Keratinocyte (primary cell): ENCODE data around the gene ZNF554. TPM values are rescaled to one million over a fixed set of nuclear protein-coding genes. Genes with fewer than 3 reads are reported as not detected.

Source experiments
- DNase-seq: peaks from one replicate; pipeline ENCODE4 v3.0.0-alpha.2; 2011; ENCODE audit warnings: low read depth, missing footprints, low spot score
- FAIRE-seq: peaks from 2 replicates; lab custom pipeline; 2011; peaks lifted over from hg19 to GRCh38; lab: Jason Lieb, UNC
- H2AFZ ChIP-seq: 2 replicates; pipeline ENCODE4 v1.6.0; 2012; ENCODE audit warnings: low read length, control low read depth, inconsistent platforms; ENCODE audit not compliant: control insufficient read depth
- H3K27ac ChIP-seq: 2 replicates; pipeline ENCODE4 v1.5.1; 2011; ENCODE audit warnings: low read length; ENCODE audit not compliant: control insufficient read depth, insufficient read depth
- H3K27me3 ChIP-seq: 3 replicates; pipeline ENCODE4 v1.6.0; 2011; ENCODE audit warnings: low read length; ENCODE audit not compliant: control insufficient read depth, insufficient read depth; ENCODE audit errors: extremely low read depth
- H3K36me3 ChIP-seq, 2 experiments: 2 replicates in 1 of 2; 3 replicates in 1 of 2; pipeline ENCODE4 v1.5.1; 2011; ENCODE audit warnings: low read length in 2 of 2, mild to moderate bottlenecking in 1 of 2; ENCODE audit not compliant: control insufficient read depth in 2 of 2, insufficient read depth in 2 of 2; ENCODE audit errors: extremely low read depth in 1 of 2
- H3K4me1 ChIP-seq: 3 replicates; pipeline ENCODE4 v1.5.1; 2011; ENCODE audit warnings: low read length; ENCODE audit not compliant: control insufficient read depth, insufficient read depth; ENCODE audit errors: extremely low read depth
- H3K4me2 ChIP-seq: 3 replicates; pipeline ENCODE4 v1.6.0; 2011; ENCODE audit warnings: low read depth, low read length; ENCODE audit not compliant: control insufficient read depth, insufficient read depth; ENCODE audit errors: extremely low read depth
- H3K4me3 ChIP-seq, 3 experiments: fragments of 200-600 bp in 1 of 3; sonication (generic) in 1 of 3; 2 replicates in 2 of 3; 3 replicates in 1 of 3; pipeline ENCODE4 v1.5.1; 2011 to 2016; ENCODE audit warnings: low read length in 3 of 3, mild to moderate bottlenecking in 3 of 3, control low read depth in 2 of 3, inconsistent platforms in 1 of 3, low read depth in 1 of 3, mixed read lengths in 1 of 3, mixed run types in 1 of 3, moderate library complexity in 1 of 3; ENCODE audit not compliant: control insufficient read depth in 2 of 3, insufficient read depth in 2 of 3; ENCODE audit errors: extremely low read depth in 1 of 3
- H3K79me2 ChIP-seq: 2 replicates; pipeline ENCODE4 v1.6.0; 2012; ENCODE audit warnings: low read length; ENCODE audit not compliant: control insufficient read depth, insufficient read depth
- H3K9ac ChIP-seq: 3 replicates; pipeline ENCODE4 v1.6.0; 2011; ENCODE audit warnings: low read length; ENCODE audit not compliant: control insufficient read depth, insufficient read depth; ENCODE audit errors: extremely low read depth
- H3K9me1 ChIP-seq: 3 replicates; pipeline ENCODE4 v1.6.0; 2011; ENCODE audit warnings: low read length; ENCODE audit not compliant: control insufficient read depth, insufficient read depth; ENCODE audit errors: extremely low read depth
- H3K9me3 ChIP-seq: 2 replicates; pipeline ENCODE4 v1.5.1; 2012; ENCODE audit warnings: low read depth, low read length; ENCODE audit not compliant: control insufficient read depth
- H4K20me1 ChIP-seq: 3 replicates; pipeline ENCODE4 v1.6.0; 2011; ENCODE audit warnings: low read length; ENCODE audit not compliant: control insufficient read depth, insufficient read depth; ENCODE audit errors: extremely low read depth
- CTCF ChIP-seq, 3 experiments: IDR thresholded peaks in 1 of 3; conservative IDR thresholded peaks in 1 of 3; optimal IDR thresholded peaks in 1 of 3; 2 replicates in 2 of 3; 3 replicates in 1 of 3; pipeline versions ENCODE3 to v1.5.1; 2011; ENCODE audit warnings: low read length in 3 of 3, mild to moderate bottlenecking in 3 of 3, moderate library complexity in 2 of 3, control low read depth in 1 of 3, inconsistent platforms in 1 of 3; ENCODE audit not compliant: insufficient read depth in 2 of 3; ENCODE audit errors: extremely low read depth in 1 of 3
- EZH2 ChIP-seq: IDR thresholded peaks from one replicate; pipeline ENCODE4 v1.6.1; 2012; ENCODE audit warnings: inconsistent platforms, mild to moderate bottlenecking, low read length, moderate library complexity
- dilution Hi-C: fragments of 300-500 bp; cut with MboI; formaldehyde crosslinking; loops from one replicate; pipeline ENCODE4 v1.7.0; 2020; ENCODE audit warnings: low sequenced_read_pairs; ENCODE audit not compliant: extremely low pct_ligation_motif_present
- polyA plus RNA-seq, 5 experiments: library from polyadenylated mRNA; depleted of rRNA in 3 of 5; stranded (reverse) in 3 of 5; stranded (forward) in 1 of 5; unstranded in 1 of 5; fragments of >200 nt; gene quantifications; 1 replicate in 1 of 5; 2 replicates in 3 of 5; 3 replicates in 1 of 5; pipeline versions ENCODE4 v1.2.1 to v1.2.3, GENCODE V29; 2011 to 2012; ENCODE audit warnings: missing spikeins in 2 of 5, low read depth in 1 of 5, low replicate concordance in 1 of 5

ZNF554 gene
- polyA plus RNA-seq, 1 donor (not counting 4 experiments of a cell fraction or from before 2014, with no cell fraction given), result 2.7 TPM

- FAIRE-seq, result peak; percentile 68
- H3K4me1 ChIP-seq, result peaks cover 25% of the 10 kb centered on the region
Observed at GRCh38 chr19:2785244-2785997, 34.2 kb upstream of the ZNF554 start, which contains the start of gene THOP1. THOP1 (plus strand) TSS chr19:2785503; CDS start chr19:2785663, 160 bp downstream.

GRCh38 chr19:2787115-2787514 is 32.6 kb upstream of the ZNF554 start:
- H3K9me1 ChIP-seq, result no peaks in the 10 kb centered on the region
- no peak overlapping the region for H3K9ac ChIP-seq
- dilution Hi-C loops, result no loop called here
- H3K9me3 ChIP-seq, result no peaks in the 10 kb centered on the region
- no peaks in the 10 kb centered on the region for H3K27me3 ChIP-seq
- H4K20me1 ChIP-seq, result no peaks in the 10 kb centered on the region
- no peak overlapping the region for H2AFZ ChIP-seq
- no peak overlapping the region for H3K4me3 ChIP-seq
- H3K4me2 ChIP-seq, result no peak overlapping the region
- no peak overlapping the region for H3K27ac ChIP-seq
- no peak for FAIRE-seq
- DNase-seq, result no peak
- peaks cover 11 to 15% of the 10 kb centered on the region in 2 experiments for H3K36me3 ChIP-seq
- peaks cover 14% of the 10 kb centered on the region for H3K4me1 ChIP-seq
- TF ChIP-seq EZH2, result no peak
- no peak for TF ChIP-seq CTCF (optimal IDR thresholded peaks at IDR 0.05 in 1 of 3, IDR thresholded peaks at IDR 0.05 in 1 of 3, conservative IDR thresholded peaks at IDR 0.05 in 1 of 3; ENCODE audit: extremely low read depth in 1 of 3, insufficient read depth in 2 of 3, low read length in 3 of 3)
- H3K79me2 ChIP-seq, result peaks cover 65% of the 10 kb centered on the region

More at GRCh38 chr19:2785244-2785997, 34.2 kb upstream of the ZNF554 start, which contains the start of gene THOP1:
- peak within 1 kb of the TSS; percentile 94 for H3K4me2 ChIP-seq
- peak within 1 kb of the TSS; percentile 85 for H3K9ac ChIP-seq
- peak within 1 kb of the TSS; percentile 82 for H3K27ac ChIP-seq
- H3K4me3 ChIP-seq, result peak within 1 kb of the TSS; percentile 90 to 97 (median 97)
- peak; percentile 73 for DNase-seq
- H3K27me3 ChIP-seq, result no peaks in the 10 kb centered on the region
- no peaks in the 10 kb centered on the region for H3K9me3 ChIP-seq
- H3K36me3 ChIP-seq, result peaks cover 8 to 14% of the 10 kb centered on the region in 2 experiments
- peaks cover 72% of the 10 kb centered on the region for H3K79me2 ChIP-seq
- peaks cover 5% of the 10 kb centered on the region for H3K9me1 ChIP-seq
- TF ChIP-seq CTCF (optimal IDR thresholded peaks at IDR 0.05 in 1 of 3, IDR thresholded peaks at IDR 0.05 in 1 of 3, conservative IDR thresholded peaks at IDR 0.05 in 1 of 3; ENCODE audit: extremely low read depth in 1 of 3, insufficient read depth in 2 of 3, low read length in 3 of 3), result no peak
- no peak for TF ChIP-seq EZH2
- peak within 1 kb of the TSS; percentile 84 for H2AFZ ChIP-seq
- peaks cover 9% of the 10 kb centered on the region for H4K20me1 ChIP-seq
- dilution Hi-C loops, result no loop called here
